AG04450 (cell line): ENCODE measurements around the gene B3GALT5. TPM values are rescaled to one million over a fixed set of nuclear protein-coding genes. Genes with fewer than 3 reads are reported as not detected.

Experiments used
- CTCF ChIA-PET: fragments of 300-600, 350-600 bp; formaldehyde crosslinking; extraction: SDS; loops from one replicate; lab custom pipeline; 2022; ENCODE audit warnings: antibody characterized with exemption, inconsistent platforms; lab: Charles Lee
- POLR2A ChIA-PET: fragments of 350-600 bp; formaldehyde crosslinking; extraction: SDS; loops from one replicate; lab custom pipeline; 2021; ENCODE audit warnings: antibody characterized with exemption, inconsistent platforms; lab: Yijun Ruan, JAX
- DNase-seq: peaks from one replicate; pipeline ENCODE4 v3.0.0-alpha.2; 2011; ENCODE audit warnings: low read depth, low spot score
- H3K27ac ChIP-seq: one replicate; pipeline ENCODE4 v1.5.1; 2012; ENCODE audit warnings: low read depth, low read length, control low read depth
- H3K27me3 ChIP-seq: one replicate; pipeline ENCODE4 v1.6.0; 2012; ENCODE audit warnings: low read length; ENCODE audit not compliant: control insufficient read depth, insufficient read depth
- H3K4me3 ChIP-seq: 2 replicates; pipeline ENCODE4 v1.5.1; 2011; ENCODE audit warnings: mild to moderate bottlenecking, low read depth, low read length, control low read depth
- H3K9me3 ChIP-seq: 2 replicates; pipeline ENCODE4 v1.5.1; 2012; ENCODE audit warnings: low read length; ENCODE audit not compliant: control insufficient read depth, insufficient read depth
- polyA plus RNA-seq: library from polyadenylated mRNA; depleted of rRNA; stranded (reverse); fragments of >200 nt; gene quantifications from 2 replicates; pipeline ENCODE4 v1.2.3, GENCODE V29; 2011
- TF ChIP-seq, protein P1 (sequence below): IDR thresholded peaks from 2 replicates; pipeline ENCODE4 v1.5.1; 2011; ENCODE audit warnings: low read depth, low read length, control low read depth, inconsistent platforms

The B3GALT5 gene
- polyA plus RNA-seq, 1 experiment: 0.05 TPM

DNA sequence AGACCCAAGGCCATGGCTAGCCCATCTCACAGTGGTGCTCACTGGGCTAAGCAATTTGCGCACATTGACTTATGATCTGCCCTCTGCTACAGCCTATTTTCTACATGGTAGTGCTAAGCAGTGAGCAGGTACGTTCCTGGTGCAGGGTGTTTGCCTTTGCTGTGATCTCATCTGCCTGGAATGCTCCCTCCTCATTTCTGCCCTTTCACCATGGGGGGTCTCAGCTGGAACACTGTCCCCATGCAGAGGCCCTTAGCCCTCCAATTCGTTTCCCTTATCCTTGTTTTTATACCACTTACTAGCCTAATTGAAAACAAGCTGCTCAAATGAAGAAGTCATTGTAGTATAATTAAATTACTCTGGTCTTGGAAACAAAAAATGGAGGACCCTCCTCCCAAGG is 2.0 kb upstream of the B3GALT5 start:
- no peak for DNase-seq
- H3K27ac ChIP-seq: no peak overlapping the region
- H3K27me3 ChIP-seq: peaks cover 40% of the 10 kb centered on the region
- H3K4me3 ChIP-seq: no peak overlapping the region
- TF ChIP-seq, protein P1, sequence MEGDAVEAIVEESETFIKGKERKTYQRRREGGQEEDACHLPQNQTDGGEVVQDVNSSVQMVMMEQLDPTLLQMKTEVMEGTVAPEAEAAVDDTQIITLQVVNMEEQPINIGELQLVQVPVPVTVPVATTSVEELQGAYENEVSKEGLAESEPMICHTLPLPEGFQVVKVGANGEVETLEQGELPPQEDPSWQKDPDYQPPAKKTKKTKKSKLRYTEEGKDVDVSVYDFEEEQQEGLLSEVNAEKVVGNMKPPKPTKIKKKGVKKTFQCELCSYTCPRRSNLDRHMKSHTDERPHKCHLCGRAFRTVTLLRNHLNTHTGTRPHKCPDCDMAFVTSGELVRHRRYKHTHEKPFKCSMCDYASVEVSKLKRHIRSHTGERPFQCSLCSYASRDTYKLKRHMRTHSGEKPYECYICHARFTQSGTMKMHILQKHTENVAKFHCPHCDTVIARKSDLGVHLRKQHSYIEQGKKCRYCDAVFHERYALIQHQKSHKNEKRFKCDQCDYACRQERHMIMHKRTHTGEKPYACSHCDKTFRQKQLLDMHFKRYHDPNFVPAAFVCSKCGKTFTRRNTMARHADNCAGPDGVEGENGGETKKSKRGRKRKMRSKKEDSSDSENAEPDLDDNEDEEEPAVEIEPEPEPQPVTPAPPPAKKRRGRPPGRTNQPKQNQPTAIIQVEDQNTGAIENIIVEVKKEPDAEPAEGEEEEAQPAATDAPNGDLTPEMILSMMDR: no peak
- ChIA-PET CTCF (no interaction called here), POLR2A (no interaction called here)
- no peaks in the 10 kb centered on the region for H3K9me3 ChIP-seq

DNA sequence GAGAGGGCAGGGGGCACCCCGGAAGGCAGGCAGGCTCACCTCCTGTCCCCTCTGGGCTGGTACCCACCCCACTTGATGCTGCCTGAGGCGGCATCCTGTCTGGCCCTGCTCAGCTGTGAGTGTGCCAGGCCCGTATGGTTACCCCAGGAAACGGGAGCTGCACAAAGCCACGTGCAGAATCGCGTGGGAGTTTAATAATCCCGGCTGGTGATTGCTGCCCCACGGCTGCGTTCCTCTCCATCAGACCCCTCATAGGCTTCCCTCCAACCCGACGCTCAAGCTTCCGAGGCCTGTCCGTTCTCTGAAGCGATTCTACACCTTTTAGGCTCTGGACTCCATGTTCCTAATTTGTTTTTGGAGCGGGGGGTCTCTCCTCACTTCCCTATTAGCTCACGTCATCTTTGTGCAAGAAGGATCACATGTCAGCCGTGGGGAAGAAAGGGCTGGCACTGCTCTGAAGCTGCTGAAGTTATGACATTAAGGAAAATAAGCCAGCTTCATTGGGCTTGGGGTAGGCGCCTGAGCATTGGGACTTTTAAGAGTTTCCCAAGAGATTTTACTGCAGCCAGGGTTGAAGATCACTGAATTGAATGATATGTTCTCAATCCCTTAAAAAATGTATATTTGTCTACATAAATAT is 1.1 kb upstream of the B3GALT5 start:
- ChIA-PET CTCF (no interaction called here), POLR2A (no interaction called here)
- no peak for DNase-seq
- TF ChIP-seq, protein P1: no peak
- H3K9me3 ChIP-seq: no peaks in the 10 kb centered on the region
- peaks cover 40% of the 10 kb centered on the region for H3K27me3 ChIP-seq
- H3K27ac ChIP-seq: no peak overlapping the region
- no peak overlapping the region for H3K4me3 ChIP-seq

DNA sequence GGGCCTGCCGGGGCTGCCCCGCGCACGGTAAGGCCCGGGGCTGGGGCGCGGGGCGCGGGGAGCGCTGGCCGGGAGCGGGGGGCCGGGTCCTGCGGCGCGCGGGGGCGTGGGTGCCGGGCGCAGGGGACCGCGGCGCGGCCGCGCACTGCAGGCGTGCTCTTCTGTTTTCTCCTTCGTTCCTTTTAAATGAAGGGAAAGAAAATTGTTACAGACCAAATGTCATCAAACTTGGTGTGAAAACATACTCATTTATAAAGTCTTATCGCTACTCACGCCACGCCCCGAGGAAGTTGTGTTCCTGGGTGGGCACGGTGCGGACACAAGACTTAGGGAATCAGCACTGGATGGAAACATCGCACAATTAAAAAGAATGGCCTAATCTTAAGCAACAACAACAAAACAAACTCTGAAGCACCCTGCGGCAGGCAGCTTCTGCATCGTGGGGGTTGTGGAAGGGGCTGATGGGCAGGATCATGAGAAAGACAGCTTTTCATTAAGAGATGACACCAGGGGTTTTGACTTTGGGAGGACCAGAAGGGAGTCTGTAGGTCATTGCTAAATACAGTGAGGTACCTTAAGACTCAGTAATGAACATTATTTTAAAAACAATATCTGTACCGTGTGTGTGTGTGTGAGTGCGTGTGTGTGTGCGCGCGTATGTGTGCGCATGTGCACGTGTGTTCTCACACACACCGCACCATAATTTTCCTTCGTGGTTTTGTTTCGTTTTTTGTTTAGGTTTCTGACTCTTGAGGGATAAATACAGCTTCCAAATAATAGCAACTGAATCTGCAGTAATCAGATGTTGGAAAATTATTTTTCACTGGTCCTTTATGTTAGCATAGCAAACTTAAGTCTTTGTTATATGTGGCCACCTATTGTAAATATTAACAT is 548 bp downstream of the B3GALT5 start:
- Histone ChIP-seq H3K9me3 (no peaks in the 10 kb centered on the region), H3K27me3 (peaks cover 36% of the 10 kb centered on the region), H3K4me3 (peak overlapping the region; percentile 41), H3K27ac (no peak overlapping the region)
- POLR2A ChIA-PET: no interaction called here
- TF ChIP-seq, protein P1: no peak
- no peak for DNase-seq
- CTCF ChIA-PET: no interaction called here

GRCh38 chr21:39616211-39616772 is 3.6 kb downstream of the B3GALT5 start:
- H3K9me3 ChIP-seq: no peaks in the 10 kb centered on the region
- TF ChIP-seq, protein P1: no peak
- H3K27ac ChIP-seq: no peak overlapping the region
- peaks cover 28% of the 10 kb centered on the region for H3K27me3 ChIP-seq
- POLR2A ChIA-PET: no interaction called here
- CTCF ChIA-PET: no interaction called here
- no peak overlapping the region for H3K4me3 ChIP-seq
- DNase-seq: no peak

DNA sequence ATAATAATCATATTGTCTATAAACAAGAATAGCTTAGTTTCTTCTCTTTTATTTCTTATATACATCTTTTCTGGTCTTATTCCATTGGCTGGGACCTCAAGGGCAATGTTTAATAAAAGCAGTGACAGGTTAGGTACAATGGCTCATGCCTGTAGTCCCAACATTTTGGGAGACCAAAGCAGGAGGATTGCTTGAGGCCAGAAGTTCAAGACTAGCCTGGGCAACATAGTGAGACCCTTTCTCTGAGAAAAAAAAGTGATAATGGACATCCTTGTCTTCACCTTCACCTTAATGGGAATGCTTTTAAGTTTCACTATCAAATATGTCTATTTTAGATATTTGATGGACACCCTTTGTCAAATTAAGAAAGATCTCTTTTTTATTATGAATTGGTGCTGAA is 8.1 kb downstream of the B3GALT5 start:
- ChIA-PET POLR2A (no interaction called here), CTCF (no interaction called here)

More for the DNA sequence above, 8.1 kb downstream of the B3GALT5 start:
- TF ChIP-seq, protein P1: no peak
- H3K4me3 ChIP-seq: no peak overlapping the region
- no peak for DNase-seq
- no peaks in the 10 kb centered on the region for H3K27me3 ChIP-seq
- no peak overlapping the region for H3K27ac ChIP-seq
- H3K9me3 ChIP-seq: no peaks in the 10 kb centered on the region
